Lower lobe of right lung (tissue), 2 donors: Measurements from ENCODE around the gene KDF1. TPM values are rescaled to one million over a fixed set of nuclear protein-coding genes. Genes with fewer than 3 reads are reported as not detected.

Source experiments
- ATAC-seq, 2 donors: fragments of 200-7000 bp; cut with Tn5 transposase; one replicate each; pipeline ENCODE4 v1.9.1; 2020 to 2022; ENCODE audit warnings: mild to moderate bottlenecking in 2 of 2, moderate library complexity in 2 of 2
- DNase-seq: peaks from one replicate; pipeline ENCODE4 v3.0.0-alpha.2; 2020
- H3K27ac ChIP-seq: fragments of 200-600 bp; one replicate; pipeline ENCODE4 v1.8.0; 2022
- H3K27me3 ChIP-seq: fragments of 200-600 bp; one replicate; pipeline ENCODE4 v1.8.0; 2022; ENCODE audit warnings: low read depth
- H3K36me3 ChIP-seq: fragments of 200-600 bp; one replicate; pipeline ENCODE4 v1.8.0; 2022; ENCODE audit warnings: mild to moderate bottlenecking
- H3K4me1 ChIP-seq: fragments of 200-600 bp; one replicate; pipeline ENCODE4 v1.8.0; 2022
- H3K4me3 ChIP-seq: fragments of 200-600 bp; one replicate; pipeline ENCODE4 v1.8.0; 2022; ENCODE audit warnings: mild to moderate bottlenecking
- H3K9me3 ChIP-seq: fragments of 200-600 bp; one replicate; pipeline ENCODE4 v1.8.0; 2022
- CTCF ChIP-seq: fragments of 200-600 bp; IDR thresholded peaks from one replicate; pipeline ENCODE4 v1.8.0; 2022; ENCODE audit warnings: antibody characterized with exemption, mild to moderate bottlenecking
- intact Hi-C: fragments of 100-400 bp; cut with DNase I; formaldehyde crosslinking; loops from one replicate; pipeline ENCODE4 v1.11.0; 2022
- total RNA-seq: library from RNA; stranded (reverse); fragmentation: NEBNext Ultra II Directional; extraction: Animal tissue kit (Norgen Biotek cat#: 25700); gene quantifications from one replicate; pipeline ENCODE4 v1.2.1, GENCODE V29; 2021
- donor health status: DM: no; HTN: yes; CAD: no; lungs with severe emphysema.

KDF1 gene
- total RNA-seq, 1 donor from 2014 or later = 8.1 TPM

GRCh38 chr1:26938004-26938658, 22.1 kb downstream of the KDF1 start:
- TF ChIP-seq CTCF = no peak
- no peaks in the 10 kb centered on the region for H3K4me1 ChIP-seq
- H3K27ac ChIP-seq = no peak overlapping the region
- peaks cover 63% of the 10 kb centered on the region for H3K36me3 ChIP-seq
- intact Hi-C loops = no loop called here
- ATAC-seq (peak; percentile 13 to 20), DNase-seq (no peak)
- no peaks in the 10 kb centered on the region for H3K27me3 ChIP-seq
- no peak overlapping the region for H3K4me3 ChIP-seq
- no peaks in the 10 kb centered on the region for H3K9me3 ChIP-seq

GRCh38 chr1:26936823-26937222, 23.4 kb downstream of the KDF1 start:
- H3K27ac ChIP-seq = no peak overlapping the region
- TF ChIP-seq CTCF = no peak
- H3K4me3 ChIP-seq = no peak overlapping the region
- no peak for ATAC-seq
- no peak for DNase-seq
- intact Hi-C loops = no loop called here
- H3K4me1 ChIP-seq = peaks cover 5% of the 10 kb centered on the region
- peaks cover 59% of the 10 kb centered on the region for H3K36me3 ChIP-seq
- no peaks in the 10 kb centered on the region for H3K9me3 ChIP-seq
- H3K27me3 ChIP-seq = no peaks in the 10 kb centered on the region

- peak; percentile 43 to 68 for ATAC-seq
- Histone ChIP-seq H3K9me3 (no peaks in the 10 kb centered on the region), H3K27ac (no peak overlapping the region), H3K36me3 (peaks cover 76% of the 10 kb centered on the region), H3K4me3 (no peak overlapping the region), H3K27me3 (no peaks in the 10 kb centered on the region), H3K4me1 (peaks cover 5% of the 10 kb centered on the region)
- intact Hi-C loops = no loop called here
- no peak for TF ChIP-seq CTCF
- DNase-seq = no peak
These were observed 27.7 kb downstream of the KDF1 start for GRCh38 chr1:26932531-26932930.

GRCh38 chr1:26923711-26924110, 36.6 kb downstream of the KDF1 start:
- H3K27me3 ChIP-seq = no peaks in the 10 kb centered on the region
- H3K27ac ChIP-seq = no peak overlapping the region
- peaks cover 23% of the 10 kb centered on the region for H3K4me1 ChIP-seq
- DNase-seq = no peak
- H3K36me3 ChIP-seq = peaks cover 48% of the 10 kb centered on the region
- ATAC-seq = no peak
- TF ChIP-seq CTCF = no peak
- intact Hi-C loops = no loop called here
- no peak overlapping the region for H3K4me3 ChIP-seq
- H3K9me3 ChIP-seq = no peaks in the 10 kb centered on the region

GRCh38 chr1:26922901-26923300, 37.4 kb downstream of the KDF1 start:
- Histone ChIP-seq H3K27me3 (no peaks in the 10 kb centered on the region), H3K4me3 (peak overlapping the region; percentile 100), H3K4me1 (peaks cover 23% of the 10 kb centered on the region), H3K27ac (no peak overlapping the region), H3K36me3 (peaks cover 40% of the 10 kb centered on the region), H3K9me3 (no peaks in the 10 kb centered on the region)
- DNase-seq = no peak
- ATAC-seq = no peak
- intact Hi-C loops = no loop called here
- TF ChIP-seq CTCF = no peak

GRCh38 chr1:26922431-26922729, 37.9 kb downstream of the KDF1 start:
- H3K4me3 ChIP-seq = peak overlapping the region; percentile 100
- intact Hi-C loops = no loop called here
- DNase-seq (no peak), ATAC-seq (no peak)
- TF ChIP-seq CTCF = no peak
- H3K4me1 ChIP-seq = peaks cover 23% of the 10 kb centered on the region
- H3K27ac ChIP-seq = peak overlapping the region; percentile 93
- peaks cover 34% of the 10 kb centered on the region for H3K36me3 ChIP-seq
- no peaks in the 10 kb centered on the region for H3K9me3 ChIP-seq
- H3K27me3 ChIP-seq = no peaks in the 10 kb centered on the region
